HG02840 (cell line): ENCODE data around the gene ATP6V0B.
A peak's percentile ranks its signal among the peaks of the same experiment; 100 is the strongest.

Source experiments
- ATAC-seq: cut with Tn5 transposase; IDR thresholded peaks from one replicate; pipeline ENCODE4 v1.9.1; 2021; ENCODE audit warnings: mild to moderate bottlenecking, moderate library complexity, moderate number of reproducible peaks; ENCODE audit not compliant: unreplicated experiment, low FRiP score

The ATP6V0B gene

DNA sequence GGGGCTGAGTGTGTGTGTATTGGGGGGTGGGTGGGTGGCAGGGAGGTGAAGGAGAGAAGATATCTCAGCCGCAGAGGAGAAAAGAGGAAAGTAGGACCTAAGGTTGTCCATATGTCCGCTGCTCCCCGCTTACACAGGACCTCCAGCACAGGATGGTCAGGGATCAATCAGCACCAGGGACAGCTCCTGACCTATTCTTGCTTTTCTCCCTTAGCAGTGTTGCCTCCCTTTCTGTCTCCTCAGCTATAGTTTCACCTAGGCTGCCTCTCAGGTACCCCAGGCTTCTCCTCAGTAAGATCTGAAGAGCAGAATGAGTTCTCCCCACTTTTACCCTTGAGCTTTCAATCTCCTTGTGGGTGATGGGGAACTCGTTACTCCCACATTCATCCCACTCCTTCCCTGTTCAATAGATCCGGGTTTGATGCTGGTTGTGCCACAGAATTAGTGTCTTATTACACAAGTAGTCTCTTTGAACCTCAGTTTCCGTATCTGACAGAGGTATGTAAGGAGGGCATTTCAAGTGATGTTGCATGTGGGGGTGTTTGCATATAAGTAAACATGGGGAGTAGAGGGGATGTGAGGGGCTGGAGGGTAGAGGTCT is 6.3 kb upstream of the ATP6V0B start:
- no peak for ATAC-seq

GRCh38 chr1:43969416-43969745 is 5.4 kb upstream of the ATP6V0B start:
- ATAC-seq: no peak

- peak; percentile 67 for ATAC-seq
Observed at GRCh38 chr1:43969746-43970466, 4.9 kb upstream of the ATP6V0B start, which contains the start of gene DPH2. DPH2 (plus strand) TSS chr1:43970010; CDS start chr1:43970176, 166 bp downstream.

DNA sequence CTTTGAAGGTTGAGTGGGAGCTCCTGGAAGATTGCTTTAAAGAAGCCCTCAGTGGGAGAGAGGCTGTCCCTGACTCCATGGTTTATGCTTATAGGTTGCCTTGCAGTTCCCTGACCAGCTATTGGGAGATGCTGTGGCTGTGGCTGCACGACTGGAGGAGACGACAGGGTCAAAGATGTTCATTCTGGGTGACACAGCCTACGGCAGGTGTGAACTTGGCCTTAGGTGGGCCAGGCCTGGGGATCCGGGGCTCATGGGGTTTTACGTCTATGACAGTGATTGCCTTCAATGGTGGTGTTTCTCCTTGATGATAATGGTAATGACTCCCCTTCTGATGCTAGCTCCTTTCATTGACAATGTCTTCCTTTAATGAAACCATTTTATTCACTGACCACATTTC is 4.3 kb upstream of the ATP6V0B start:
- ATAC-seq: no peak

DNA sequence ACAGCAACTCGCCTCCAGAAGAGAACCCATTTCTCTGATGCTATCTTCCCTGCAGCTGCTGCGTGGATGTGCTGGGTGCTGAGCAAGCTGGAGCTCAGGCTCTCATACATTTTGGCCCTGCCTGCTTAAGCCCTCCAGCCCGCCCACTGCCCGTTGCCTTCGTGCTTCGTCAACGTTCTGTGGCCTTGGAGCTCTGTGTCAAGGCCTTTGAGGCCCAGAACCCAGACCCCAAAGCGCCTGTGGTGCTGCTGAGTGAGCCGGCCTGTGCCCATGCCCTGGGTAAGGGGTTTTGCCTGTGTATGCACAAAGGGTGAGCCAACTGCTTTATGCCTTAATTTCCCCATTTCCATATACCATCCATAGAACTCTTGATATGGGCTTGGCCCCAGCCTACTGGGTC is 3.8 kb upstream of the ATP6V0B start:
- no peak for ATAC-seq

DNA sequence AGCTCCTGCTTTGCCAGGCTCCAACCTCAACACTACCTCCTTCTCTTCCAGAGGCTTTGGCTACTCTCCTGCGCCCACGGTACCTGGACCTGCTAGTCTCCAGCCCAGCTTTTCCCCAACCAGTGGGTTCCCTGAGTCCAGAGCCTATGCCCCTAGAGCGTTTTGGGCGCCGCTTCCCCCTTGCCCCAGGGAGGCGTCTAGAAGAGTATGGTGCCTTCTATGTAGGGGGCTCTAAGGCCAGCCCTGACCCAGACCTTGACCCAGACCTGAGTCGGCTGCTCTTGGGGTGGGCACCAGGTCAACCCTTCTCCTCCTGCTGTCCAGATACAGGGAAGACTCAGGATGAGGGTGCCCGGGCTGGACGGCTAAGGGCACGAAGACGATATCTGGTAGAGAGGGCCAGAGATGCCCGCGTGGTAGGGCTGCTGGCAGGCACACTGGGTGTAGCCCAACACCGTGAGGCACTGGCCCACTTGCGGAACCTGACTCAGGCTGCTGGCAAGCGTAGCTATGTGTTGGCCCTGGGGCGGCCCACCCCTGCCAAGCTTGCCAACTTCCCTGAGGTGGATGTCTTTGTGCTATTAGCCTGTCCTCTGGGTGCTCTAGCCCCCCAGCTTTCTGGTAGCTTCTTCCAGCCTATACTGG is 3.3 kb upstream of the ATP6V0B start:
- ATAC-seq: no peak

DNA sequence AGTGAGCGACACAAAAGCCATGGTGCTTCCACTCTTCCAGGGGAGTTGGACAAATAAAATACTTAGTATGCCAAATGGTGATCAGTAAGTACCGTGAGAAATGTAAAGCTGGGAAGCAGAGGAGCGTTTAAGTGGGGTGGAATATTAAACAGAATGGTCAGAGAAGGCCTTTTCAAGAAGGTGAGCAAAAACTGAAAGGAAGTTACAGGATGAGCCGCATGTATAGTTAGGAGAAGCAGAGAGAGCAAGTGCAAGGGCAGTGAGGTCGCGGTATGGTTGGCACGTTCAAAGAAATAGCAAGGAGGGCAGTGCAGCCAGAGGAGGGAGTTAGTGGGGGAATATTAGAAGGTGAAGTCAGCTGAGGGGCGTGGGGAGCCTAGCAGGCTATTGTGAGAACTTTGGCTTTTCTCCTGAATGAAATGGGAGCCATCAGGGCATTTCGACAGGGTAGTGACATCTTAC is 748 bp upstream of the ATP6V0B start:
- ATAC-seq: no peak

GRCh38 chr1:43975249-43975961 is 645 bp downstream of the ATP6V0B start:
- peak; percentile 0 for ATAC-seq

DNA sequence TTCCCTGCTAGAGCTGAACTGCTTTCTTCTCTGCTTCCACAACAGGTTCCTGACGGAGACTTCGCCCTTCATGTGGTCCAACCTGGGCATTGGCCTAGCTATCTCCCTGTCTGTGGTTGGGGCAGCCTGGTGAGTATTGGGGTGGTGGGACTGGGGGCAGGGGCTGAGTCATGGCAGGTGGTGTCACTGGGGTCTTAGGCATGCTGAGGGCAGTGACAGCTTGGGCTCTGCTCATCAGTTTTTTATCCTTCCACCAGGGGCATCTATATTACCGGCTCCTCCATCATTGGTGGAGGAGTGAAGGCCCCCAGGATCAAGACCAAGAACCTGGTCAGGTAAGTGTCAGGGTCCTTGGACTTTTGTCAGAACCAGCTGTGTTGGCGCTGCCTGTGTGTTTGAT is 1.3 kb downstream of the ATP6V0B start:
- no peak for ATAC-seq

GRCh38 chr1:43976890-43977289 is 2.1 kb downstream of the ATP6V0B start:
- no peak for ATAC-seq

GRCh38 chr1:43977376-43978263 is 2.9 kb downstream of the ATP6V0B start:
- ATAC-seq: no peak

GRCh38 chr1:43978264-43978550 is 3.4 kb downstream of the ATP6V0B start:
- ATAC-seq: no peak

- ATAC-seq: no peak
Observed at GRCh38 chr1:43978551-43979260, 3.9 kb downstream of the ATP6V0B start, which contains the start of gene B4GALT2. B4GALT2 (plus strand) TSS chr1:43979210; CDS start chr1:43981161, 1,951 bp downstream.

GRCh38 chr1:43979261-43979527 is 4.4 kb downstream of the ATP6V0B start:
- ATAC-seq: no peak

- ATAC-seq: no peak
Observed at GRCh38 chr1:43979528-43980254, 4.9 kb downstream of the ATP6V0B start.

DNA sequence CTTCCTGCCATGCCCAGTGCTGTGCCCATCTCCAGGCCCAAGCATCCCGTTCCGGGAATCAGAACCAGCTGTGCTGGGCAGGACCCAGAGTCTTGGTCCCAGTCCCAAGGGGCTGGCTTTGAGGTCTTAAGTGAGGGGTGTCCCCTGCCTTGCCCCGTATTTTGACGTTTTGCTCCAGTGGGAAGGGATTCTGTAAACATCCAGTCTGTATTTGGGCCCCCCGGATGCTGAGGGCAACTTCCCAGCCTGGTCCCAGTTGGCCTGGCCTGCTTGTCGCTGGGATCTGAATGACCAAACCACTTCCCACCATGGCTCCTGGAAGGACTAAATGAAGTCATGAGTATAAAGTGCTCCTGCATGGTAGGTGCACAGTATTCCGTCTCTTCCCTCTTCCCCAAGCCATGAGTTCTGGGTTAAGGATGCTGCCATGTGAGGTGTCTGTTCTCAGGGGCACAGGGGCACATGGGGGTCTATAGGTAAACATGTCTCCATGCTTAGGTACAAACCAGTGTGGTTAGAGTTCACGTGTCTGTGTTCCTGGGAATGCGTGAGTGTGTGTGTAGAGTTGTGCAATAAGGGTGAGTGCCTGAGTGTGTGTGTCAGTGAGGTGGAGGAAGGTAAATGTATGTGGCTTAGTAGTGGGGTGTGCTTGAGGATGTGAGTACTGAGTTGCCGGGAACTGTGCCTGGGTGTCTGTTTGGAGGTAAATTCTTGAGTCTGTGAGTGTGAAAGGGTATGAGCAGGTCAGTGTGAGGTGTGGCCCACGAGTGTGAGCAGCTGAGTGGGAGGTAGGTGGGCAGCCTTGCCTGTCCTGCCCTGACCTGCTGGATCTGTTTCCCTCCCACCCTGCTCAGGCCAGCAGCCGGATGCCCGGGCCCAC is 5.7 kb downstream of the ATP6V0B start:
- no peak for ATAC-seq

DNA sequence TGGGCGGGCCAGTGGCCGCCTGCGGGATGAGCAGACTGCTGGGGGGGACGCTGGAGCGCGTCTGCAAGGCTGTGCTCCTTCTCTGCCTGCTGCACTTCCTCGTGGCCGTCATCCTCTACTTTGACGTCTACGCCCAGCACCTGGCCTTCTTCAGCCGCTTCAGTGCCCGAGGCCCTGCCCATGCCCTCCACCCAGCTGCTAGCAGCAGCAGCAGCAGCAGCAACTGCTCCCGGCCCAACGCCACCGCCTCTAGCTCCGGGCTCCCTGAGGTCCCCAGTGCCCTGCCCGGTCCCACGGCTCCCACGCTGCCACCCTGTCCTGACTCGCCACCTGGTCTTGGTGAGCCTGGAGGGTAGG is 6.4 kb downstream of the ATP6V0B start:
- ATAC-seq: no peak

- ATAC-seq: no peak
Observed at GRCh38 chr1:43981636-43982035, 6.9 kb downstream of the ATP6V0B start.
